ENCODE data around the gene NXT1.

The NXT1 gene

GRCh38 chr20:23403751-23404150 is 53.2 kb downstream of the NXT1 start:
- ATAC-seq: no peak
- TF ChIP-seq ZFP3 (CRISPR knock-in tag; IDR thresholded peaks at IDR 0.05): no peak
- TF ChIP-seq BACH2 (CRISPR knock-in tag; IDR thresholded peaks at IDR 0.05; ENCODE audit: borderline replicate concordance): no peak
- TF ChIP-seq, protein P1, sequence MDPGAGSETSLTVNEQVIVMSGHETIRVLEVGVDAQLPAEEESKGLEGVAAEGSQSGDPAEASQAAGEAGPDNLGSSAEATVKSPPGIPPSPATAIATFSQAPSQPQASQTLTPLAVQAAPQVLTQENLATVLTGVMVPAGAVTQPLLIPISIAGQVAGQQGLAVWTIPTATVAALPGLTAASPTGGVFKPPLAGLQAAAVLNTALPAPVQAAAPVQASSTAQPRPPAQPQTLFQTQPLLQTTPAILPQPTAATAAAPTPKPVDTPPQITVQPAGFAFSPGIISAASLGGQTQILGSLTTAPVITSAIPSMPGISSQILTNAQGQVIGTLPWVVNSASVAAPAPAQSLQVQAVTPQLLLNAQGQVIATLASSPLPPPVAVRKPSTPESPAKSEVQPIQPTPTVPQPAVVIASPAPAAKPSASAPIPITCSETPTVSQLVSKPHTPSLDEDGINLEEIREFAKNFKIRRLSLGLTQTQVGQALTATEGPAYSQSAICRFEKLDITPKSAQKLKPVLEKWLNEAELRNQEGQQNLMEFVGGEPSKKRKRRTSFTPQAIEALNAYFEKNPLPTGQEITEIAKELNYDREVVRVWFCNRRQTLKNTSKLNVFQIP (CRISPR knock-in tag; IDR thresholded peaks at IDR 0.05; ENCODE audit: borderline replicate concordance, low read depth): no peak
- TF ChIP-seq ISL1 (CRISPR knock-in tag; IDR thresholded peaks at IDR 0.05): no peak
- no peak for TF ChIP-seq ZNF8 (CRISPR knock-in tag; IDR thresholded peaks at IDR 0.05)

- ATAC-seq: no peak
- TF ChIP-seq, protein P1 (CRISPR knock-in tag; IDR thresholded peaks at IDR 0.05; ENCODE audit: borderline replicate concordance, low read depth): no peak
- no peak for TF ChIP-seq SNAI2 (CRISPR knock-in tag; IDR thresholded peaks at IDR 0.05)
- TF ChIP-seq ISL1 (CRISPR knock-in tag; IDR thresholded peaks at IDR 0.05): no peak
Measured at GRCh38 chr20:23404196-23404595, 53.6 kb downstream of the NXT1 start.
